HepG2 (cell line): Measurements from ENCODE around the gene STOML2.

ENCODE experiments used
- CREB3 ChIP-seq: sonication (generic); formaldehyde crosslinking; IDR thresholded peaks from 2 replicates; pipeline ENCODE4 v1.5.0; 2020; ENCODE audit warnings: missing genetic modification reagents
- IKZF1 ChIP-seq: fragments of 450-650 bp; IDR thresholded peaks from 2 replicates; pipeline ENCODE4 v1.7.1; 2016
- ZFP1 ChIP-seq: IDR thresholded peaks from 2 replicates; pipeline ENCODE4 v1.6.1; 2016

DNA sequence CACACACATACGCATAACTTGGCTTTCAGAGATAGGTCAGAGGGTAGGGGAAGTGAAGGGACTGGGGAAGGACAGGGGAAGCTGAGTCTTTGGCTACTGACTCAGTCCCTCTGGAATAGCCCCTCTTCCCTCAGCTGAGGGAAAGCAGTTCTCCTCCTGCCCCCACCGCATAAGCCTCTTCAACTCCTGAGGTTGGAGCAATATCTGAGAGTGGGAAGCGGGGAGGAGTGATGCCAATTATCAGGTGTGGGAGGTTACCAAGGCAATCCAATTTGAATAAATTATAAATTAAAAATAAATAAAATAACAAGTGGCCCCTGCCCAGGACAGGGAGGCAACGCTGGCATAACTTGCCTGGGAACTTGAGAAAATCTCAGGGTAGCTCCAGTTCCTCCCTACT lies 1.7 kb upstream of the STOML2 start:
- no peak for TF ChIP-seq CREB3 (CRISPR knock-in tag)
- TF ChIP-seq IKZF1, result no peak
- TF ChIP-seq ZFP1 (CRISPR knock-in tag), result no peak
